T-cell (primary cell): ENCODE results near the gene KDM6A. TPM values are rescaled to one million over a fixed set of nuclear protein-coding genes. Genes with fewer than 3 reads are reported as not detected.
"Not testable (repeated sequence)": the region's sequence is repeated elsewhere in the genome, so short reads cannot be mapped to it uniquely, and the experiment has no call there.

Source experiments
- ATAC-seq, 4 experiments: fragments of 200-7000 bp in 3 of 4; fragments of 150-1000 bp in 1 of 4; cut with Tn5 transposase; replicated peaks in 1 of 4; 1 replicate in 3 of 4; 2 replicates in 1 of 4; pipeline ENCODE4 v1.10.0; 2021; ENCODE audit warnings: moderate library complexity in 3 of 4, mild to moderate bottlenecking in 2 of 4, moderate number of reproducible peaks in 1 of 4
- CTCF ChIA-PET, 2 donors: fragments of 300-600 bp; sonication (Branson Sonifier 250); formaldehyde crosslinking; loops; one replicate each; lab custom pipeline; 2022; ENCODE audit warnings: antibody characterized with exemption in 2 of 2; lab: Charles Lee
- POLR2A ChIA-PET, 2 donors: fragments of 300-600 bp; sonication (Branson Sonifier 250); formaldehyde crosslinking; loops; one replicate each; lab custom pipeline; 2022; ENCODE audit warnings: antibody characterized with exemption in 2 of 2; lab: Charles Lee
- DNase-seq, 35 experiments: peaks; one replicate each; pipeline versions ENCODE4 v3.0.0 to v3.0.0-alpha.2; 2013 to 2023
- H3K27ac ChIP-seq: one replicate; pipeline ENCODE4 v1.5.1; 2013; ENCODE audit warnings: low read length
- H3K27me3 ChIP-seq, 2 experiments: replicated peaks in 1 of 2; 1 replicate in 1 of 2; 2 replicates in 1 of 2; pipeline versions ENCODE4 v1.6.1 to v1.7.0; 2013; ENCODE audit warnings: low read length in 1 of 2, mixed read lengths in 1 of 2; ENCODE audit not compliant: control insufficient read depth in 2 of 2, insufficient read depth in 2 of 2; ENCODE audit errors: extremely low read depth in 1 of 2
- H3K36me3 ChIP-seq, 2 donors: 1 replicate in 1 of 2; 2 replicates in 1 of 2; pipeline versions ENCODE4 v1.6.1 to v1.7.0; 2013; ENCODE audit warnings: low read length in 1 of 2; ENCODE audit not compliant: control insufficient read depth in 2 of 2, insufficient read depth in 1 of 2; ENCODE audit errors: extremely low read depth in 1 of 2
- H3K4me1 ChIP-seq, 2 experiments: 1 replicate in 1 of 2; 2 replicates in 1 of 2; pipeline versions ENCODE4 v1.6.1 to v1.7.0; 2013; ENCODE audit warnings: low read length in 2 of 2, mixed read lengths in 1 of 2; ENCODE audit not compliant: insufficient read depth in 2 of 2, control insufficient read depth in 1 of 2; ENCODE audit errors: extremely low read depth in 1 of 2
- H3K4me3 ChIP-seq, 2 donors: 1 replicate in 1 of 2; 2 replicates in 1 of 2; pipeline versions ENCODE4 v1.5.1 to v1.7.0; 2013; ENCODE audit warnings: mild to moderate bottlenecking in 2 of 2, low read length in 1 of 2, moderate library complexity in 1 of 2; ENCODE audit not compliant: control insufficient read depth in 1 of 2; ENCODE audit errors: extremely low read depth in 1 of 2
- H3K9me3 ChIP-seq: 2 replicates; pipeline ENCODE4 v1.7.0; 2013
- H3K27ac Mint-ChIP-seq, 2 donors: one replicate each; pipeline ENCODE4 v1.8.0; 2020 to 2021; ENCODE audit warnings: mild to moderate bottlenecking in 2 of 2, mixed read lengths in 2 of 2
- H3K27me3 Mint-ChIP-seq, 2 donors: one replicate each; pipeline ENCODE4 v1.8.0; 2021 to 2022; ENCODE audit warnings: mixed read lengths in 2 of 2
- H3K36me3 Mint-ChIP-seq: one replicate; pipeline ENCODE4 v1.8.0; 2021; ENCODE audit warnings: mixed read lengths
- H3K4me1 Mint-ChIP-seq, 3 donors: one replicate each; pipeline ENCODE4 v1.8.0; 2020 to 2022; ENCODE audit warnings: mixed read lengths in 3 of 3, mild to moderate bottlenecking in 1 of 3
- H3K4me3 Mint-ChIP-seq, 3 donors: one replicate each; pipeline ENCODE4 v1.8.0; 2020 to 2022; ENCODE audit warnings: mild to moderate bottlenecking in 3 of 3, mixed read lengths in 3 of 3, moderate library complexity in 3 of 3
- H3K9me3 Mint-ChIP-seq, 3 donors: one replicate each; pipeline ENCODE4 v1.8.0; 2020 to 2022; ENCODE audit warnings: mixed read lengths in 3 of 3
- WGBS: methylation state at CpG from one replicate; pipeline ENCODE4 v1.1.5; 2013; ENCODE audit warnings: missing lambda C conversion rate; ENCODE audit not compliant: insufficient coverage; 5-methylcytosine and 5-hydroxymethylcytosine counted together
- total RNA-seq, 35 experiments: library from RNA in 6 of 35; stranded (reverse) in 6 of 35; fragments of 120-200 nt in 1 of 35; gene quantifications; one replicate each; pipeline versions ENCODE4 v1.2.1 to v1.2.4 and lab custom pipeline; 2013 to 2026

Gene KDM6A
- total RNA-seq (10 to 100 TPM; 37.1 to 97.3 (median 55.7) TPM), total RNA-seq (lab: John Stamatoyannopoulos, UW) (59.3 to 212 (median 123) reads per million in 29 experiments)
- 37.2 TPM for total RNA-seq (2013)

DNA sequence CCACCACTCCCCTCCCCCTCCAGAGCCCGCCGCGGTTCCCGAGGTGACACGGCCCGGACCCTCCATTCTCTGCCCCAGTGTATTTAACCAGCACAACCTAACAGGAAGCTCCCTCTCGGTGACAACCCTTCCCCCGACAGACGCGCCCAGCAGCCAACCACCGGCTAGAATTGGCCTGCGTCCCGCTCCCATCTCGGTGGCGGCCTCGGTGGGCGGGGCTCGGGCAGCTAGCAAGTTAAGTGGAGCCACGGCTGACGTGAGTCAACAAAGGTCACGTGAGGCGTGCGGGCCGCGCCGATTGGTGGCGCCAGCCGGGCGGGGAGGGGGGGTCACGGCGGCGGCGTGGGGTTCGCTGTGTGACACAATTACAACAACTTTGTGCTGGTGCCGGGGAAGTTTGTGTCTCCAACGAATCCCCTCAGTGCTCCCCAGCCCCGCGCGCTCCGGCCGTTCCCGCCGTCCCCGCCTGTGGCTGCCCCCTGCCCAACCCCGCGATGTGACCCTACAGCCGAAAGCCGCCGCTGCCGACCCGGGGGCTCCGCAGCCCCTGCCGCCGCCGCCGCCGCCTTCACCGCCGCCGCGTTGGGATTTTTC lies at the start of gene KDM6A:
Gene KDM6A (plus strand): TSS at position 368 of the 594 bp plus-strand sequence. CDS start 364 bp downstream, outside the sequence.
- Mint-ChIP-seq H3K9me3 (no peaks in the 10 kb centered on the region), H3K4me3 (peak within 1 kb of the TSS; percentile 94 to 98 (median 96)), H3K27me3 (no peaks in the 10 kb centered on the region), H3K36me3 (no peaks in the 10 kb centered on the region), H3K27ac (peak within 1 kb of the TSS; percentile 96 to 98), H3K4me1 (peaks cover 29 to 51% (median 36%) of the 10 kb centered on the region in 3 donors)
- no peaks in the 10 kb centered on the region for H3K9me3 ChIP-seq
- CTCF ChIA-PET: interaction anchor here in 1 of 2 donors (0.5 to 0.9 kb wide), 6 partner anchors 17 to 479 kb away, joined by 3 to 6 read pairs (median 3); no protein-coding TSS in a partner anchor
- POLR2A ChIA-PET: interaction anchor here (0.6 to 1.0 kb wide), 12 partner anchors 15 to 898 kb away, joined by 3 to 27 read pairs (median 4); no protein-coding TSS in a partner anchor
- ATAC-seq: peak; percentile 89 to 92 (median 90)
- peaks cover 4 to 27% of the 10 kb centered on the region in 2 experiments for H3K4me1 ChIP-seq
- H3K4me3 ChIP-seq: peak within 1 kb of the TSS; percentile 86 to 95
- WGBS: 0% methylated on average over 25 of the region's 61 CpGs
- no peaks in the 10 kb centered on the region for H3K27me3 ChIP-seq
- H3K36me3 ChIP-seq: no peaks in the 10 kb centered on the region
- DNase-seq: peak; percentile 92 to 100 (median 97)
- peak within 1 kb of the TSS; percentile 91 for H3K27ac ChIP-seq

DNA sequence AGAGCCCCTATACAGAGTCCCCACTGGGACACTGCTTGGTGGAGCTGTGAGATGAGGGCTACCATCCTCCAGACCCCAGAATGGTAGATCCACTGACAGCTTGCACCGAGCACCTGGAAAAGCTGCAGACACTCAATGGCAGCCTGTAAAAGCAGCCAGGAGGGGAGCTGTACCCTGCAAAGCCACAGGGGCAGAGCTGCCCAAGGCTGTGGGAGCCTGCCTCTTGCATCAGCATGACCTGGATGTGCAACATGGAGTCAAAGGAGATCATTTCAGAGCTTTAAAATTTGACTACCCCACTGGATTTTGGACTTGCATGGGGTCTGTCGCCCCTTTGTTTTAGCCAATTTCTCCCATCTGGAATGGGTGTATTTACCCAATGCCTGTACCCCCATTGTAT lies 49.8 kb upstream of the KDM6A start:
- H3K27me3 Mint-ChIP-seq, H3K4me3 Mint-ChIP-seq, H3K4me3 ChIP-seq, H3K36me3 ChIP-seq, H3K9me3 ChIP-seq, POLR2A ChIA-PET, H3K9me3 Mint-ChIP-seq, DNase-seq, H3K4me1 ChIP-seq, ATAC-seq, H3K36me3 Mint-ChIP-seq, H3K4me1 Mint-ChIP-seq, CTCF ChIA-PET, H3K27me3 ChIP-seq, H3K27ac Mint-ChIP-seq, H3K27ac ChIP-seq: not testable (repeated sequence)
- WGBS: 86% methylated on average over 1 of the region's 2 CpGs

DNA sequence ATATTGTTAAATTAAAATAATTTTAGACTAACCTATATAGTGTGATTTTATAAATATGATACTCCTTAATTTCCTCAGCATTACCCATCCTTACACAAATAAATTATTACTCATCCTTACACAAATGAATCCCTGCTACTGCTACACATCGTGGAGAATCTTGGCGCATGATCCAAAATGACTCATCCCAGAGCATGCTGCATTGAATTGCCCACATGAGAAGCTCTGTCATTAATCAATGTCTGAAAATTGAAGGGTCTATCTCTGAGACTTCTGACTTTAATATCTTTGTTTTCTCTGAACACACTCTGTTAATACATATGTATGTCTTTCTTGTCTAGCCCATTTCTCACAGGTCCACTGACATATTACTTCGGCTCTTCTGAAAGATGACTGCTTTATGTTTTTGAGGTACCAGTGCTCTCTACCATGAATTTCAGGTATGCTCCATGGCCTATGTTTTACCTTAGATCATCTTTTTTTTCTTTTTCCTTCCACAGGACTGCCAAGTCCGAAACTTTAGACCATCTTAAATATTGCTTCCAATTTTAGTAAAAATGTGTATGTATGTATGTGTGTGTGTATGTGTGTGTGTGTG lies 44.9 kb upstream of the KDM6A start:
- no peak overlapping the region for H3K27ac Mint-ChIP-seq
- WGBS: no CpG with 5 or more reads among the region's 4 CpGs
- no peaks in the 10 kb centered on the region for H3K4me1 Mint-ChIP-seq
- ChIA-PET POLR2A (no interaction called here), CTCF (no interaction called here)
- ATAC-seq (no peak), DNase-seq (no peak)
- no peaks in the 10 kb centered on the region for H3K9me3 Mint-ChIP-seq
- no peak overlapping the region for H3K4me3 ChIP-seq
- no peaks in the 10 kb centered on the region for H3K36me3 ChIP-seq
- H3K27ac ChIP-seq: no peak overlapping the region
- H3K9me3 ChIP-seq: no peaks in the 10 kb centered on the region
- peaks cover 0 to 5% of the 10 kb centered on the region in 2 donors for H3K27me3 Mint-ChIP-seq
- no peak overlapping the region for H3K4me3 Mint-ChIP-seq
- H3K4me1 ChIP-seq: no peaks in the 10 kb centered on the region
- H3K36me3 Mint-ChIP-seq: no peaks in the 10 kb centered on the region
- no peaks in the 10 kb centered on the region for H3K27me3 ChIP-seq

DNA sequence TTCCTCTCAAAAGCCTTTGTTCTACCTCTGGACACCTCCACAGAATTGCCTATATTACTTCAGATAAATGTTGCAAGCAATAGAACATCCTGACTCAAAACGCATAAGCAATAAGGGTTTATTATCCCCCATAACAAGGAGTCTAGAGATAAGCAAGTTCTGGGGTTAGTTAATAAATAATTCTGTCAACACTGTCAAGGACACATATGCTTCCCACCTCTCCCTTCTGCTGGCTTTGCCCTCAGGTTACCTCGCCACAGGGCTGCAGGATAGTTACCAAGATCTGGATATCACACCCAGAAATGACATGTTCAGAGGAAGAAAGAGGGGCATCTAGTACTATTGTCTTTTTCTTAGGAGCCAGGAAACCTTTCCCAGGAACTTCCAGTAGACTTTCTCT lies 43.2 kb upstream of the KDM6A start:
- H3K27ac ChIP-seq: no peak overlapping the region
- no peaks in the 10 kb centered on the region for H3K27me3 ChIP-seq
- no peaks in the 10 kb centered on the region for H3K4me1 ChIP-seq
- H3K36me3 ChIP-seq: no peaks in the 10 kb centered on the region
- ChIA-PET POLR2A (no interaction called here), CTCF (no interaction called here)
- H3K9me3 ChIP-seq: no peaks in the 10 kb centered on the region
- Mint-ChIP-seq H3K4me1 (no peaks in the 10 kb centered on the region), H3K4me3 (no peak overlapping the region), H3K36me3 (no peaks in the 10 kb centered on the region), H3K9me3 (no peaks in the 10 kb centered on the region), H3K27ac (no peak overlapping the region), H3K27me3 (peaks cover 0 to 8% of the 10 kb centered on the region in 2 donors)
- no peak for DNase-seq
- no peak overlapping the region for H3K4me3 ChIP-seq
- no CpG with 5 or more reads among the region's 2 CpGs for WGBS
- no peak for ATAC-seq

DNA sequence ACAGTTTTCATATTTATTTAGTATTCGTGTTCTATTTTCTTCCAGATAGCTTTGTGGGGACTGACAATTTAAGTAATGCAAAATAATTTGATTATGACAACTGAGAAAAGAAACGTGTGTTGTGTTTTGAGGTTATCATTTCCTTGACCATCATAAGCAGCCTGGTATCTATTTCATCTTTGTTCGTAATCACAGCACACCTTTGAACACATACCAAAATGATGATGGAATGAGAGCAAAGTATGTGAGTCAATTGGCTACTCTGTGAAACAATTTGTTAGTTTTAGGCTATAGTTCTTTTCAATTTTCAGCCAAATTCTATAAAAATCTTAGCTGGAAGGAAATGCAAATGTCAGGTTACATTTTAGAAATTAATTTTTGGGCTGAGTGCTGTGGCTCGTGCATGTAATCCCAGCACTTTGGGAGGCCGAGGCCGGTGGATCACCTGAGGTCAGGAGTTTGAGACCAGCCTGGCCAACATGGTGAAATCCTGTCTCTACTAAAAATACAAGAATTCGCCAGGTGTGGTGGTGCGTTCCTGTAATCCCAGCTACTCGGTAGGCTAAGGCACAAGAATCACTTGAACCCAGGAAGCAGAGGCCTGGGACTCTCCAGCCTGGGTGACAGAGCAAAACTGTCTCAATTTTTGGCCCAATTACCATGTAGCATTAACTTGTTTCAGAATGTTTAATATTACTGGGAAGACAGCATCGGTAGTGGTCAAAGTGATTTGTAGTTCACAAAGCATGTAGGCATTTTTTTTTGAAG lies 30.3 kb upstream of the KDM6A start:
- POLR2A ChIA-PET: no interaction called here
- Mint-ChIP-seq H3K9me3 (no peaks in the 10 kb centered on the region), H3K27ac (no peak overlapping the region), H3K4me3 (no peak overlapping the region), H3K27me3 (peaks cover 0 to 3% of the 10 kb centered on the region in 2 donors), H3K4me1 (no peaks in the 10 kb centered on the region), H3K36me3 (no peaks in the 10 kb centered on the region)
- no peaks in the 10 kb centered on the region for H3K27me3 ChIP-seq
- CTCF ChIA-PET: no interaction called here
- WGBS: 100% methylated on average over 2 of the region's 10 CpGs
- H3K27ac ChIP-seq: no peak overlapping the region
- no peak overlapping the region for H3K4me3 ChIP-seq
- H3K4me1 ChIP-seq: no peaks in the 10 kb centered on the region
- H3K9me3 ChIP-seq: no peaks in the 10 kb centered on the region
- DNase-seq (no peak), ATAC-seq (no peak)
- H3K36me3 ChIP-seq: no peaks in the 10 kb centered on the region

DNA sequence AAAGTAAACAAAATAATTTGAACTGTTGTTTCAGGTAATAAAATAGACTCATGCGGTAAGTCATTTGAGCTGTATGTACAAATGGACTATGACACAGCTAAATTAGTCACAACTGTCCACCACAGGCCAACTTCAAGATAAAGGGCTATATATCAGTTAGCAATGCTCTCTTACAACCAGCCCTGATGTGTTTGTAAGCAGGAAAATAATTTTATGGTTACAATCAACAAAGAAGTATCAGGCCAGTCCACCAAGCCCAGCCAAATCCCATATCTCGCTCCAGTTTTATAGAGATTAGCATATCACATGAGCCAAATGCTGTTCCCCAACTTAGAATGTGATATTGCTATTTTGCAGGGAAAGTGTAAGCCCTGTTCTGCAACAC lies 29.7 kb upstream of the KDM6A start:
- ATAC-seq (no peak), DNase-seq (no peak)
- Histone ChIP-seq H3K27me3 (no peaks in the 10 kb centered on the region), H3K9me3 (no peaks in the 10 kb centered on the region), H3K27ac (no peak overlapping the region), H3K4me3 (no peak overlapping the region), H3K36me3 (no peaks in the 10 kb centered on the region), H3K4me1 (no peaks in the 10 kb centered on the region)
- H3K4me3 Mint-ChIP-seq: no peak overlapping the region
- peaks cover 0 to 3% of the 10 kb centered on the region in 2 donors for H3K27me3 Mint-ChIP-seq
- no peaks in the 10 kb centered on the region for H3K36me3 Mint-ChIP-seq
- no CpG with 5 or more reads among the region's 2 CpGs for WGBS
- no peaks in the 10 kb centered on the region for H3K4me1 Mint-ChIP-seq
- ChIA-PET POLR2A (no interaction called here), CTCF (no interaction called here)
- H3K9me3 Mint-ChIP-seq: no peaks in the 10 kb centered on the region
- no peak overlapping the region for H3K27ac Mint-ChIP-seq
